Upper lobe of left lung (tissue), 4 donors: ENCODE results near the gene ANKFY1.

Experiments used
- EP300 ChIP-seq, 4 donors: sonication (generic); formaldehyde crosslinking; IDR thresholded peaks; one replicate each; pipeline ENCODE4 v1.5.1; 2017; ENCODE audit warnings: antibody characterized with exemption in 4 of 4, control low read depth in 2 of 4
- POLR2A ChIP-seq, 4 donors: fragments of 450-650 bp; IDR thresholded peaks; one replicate each; pipeline ENCODE4 v1.5.1; 2016 to 2017; ENCODE audit warnings: antibody characterized with exemption in 4 of 4, mild to moderate bottlenecking in 2 of 4
- POLR2AphosphoS5 ChIP-seq, 2 donors: sonication (generic); formaldehyde crosslinking; IDR thresholded peaks; one replicate each; pipeline ENCODE4 v1.5.1; 2017; ENCODE audit warnings: antibody characterized with exemption in 2 of 2
- TF ChIP-seq, protein P1 (sequence below), 6 experiments: fragments of 450-650 bp in 4 of 6; fragments of 200-600 bp in 2 of 6; sonication (generic) in 2 of 6; IDR thresholded peaks; one replicate each; pipeline ENCODE4 v1.5.1; 2016 to 2019; ENCODE audit warnings: antibody characterized with exemption in 6 of 6

DNA sequence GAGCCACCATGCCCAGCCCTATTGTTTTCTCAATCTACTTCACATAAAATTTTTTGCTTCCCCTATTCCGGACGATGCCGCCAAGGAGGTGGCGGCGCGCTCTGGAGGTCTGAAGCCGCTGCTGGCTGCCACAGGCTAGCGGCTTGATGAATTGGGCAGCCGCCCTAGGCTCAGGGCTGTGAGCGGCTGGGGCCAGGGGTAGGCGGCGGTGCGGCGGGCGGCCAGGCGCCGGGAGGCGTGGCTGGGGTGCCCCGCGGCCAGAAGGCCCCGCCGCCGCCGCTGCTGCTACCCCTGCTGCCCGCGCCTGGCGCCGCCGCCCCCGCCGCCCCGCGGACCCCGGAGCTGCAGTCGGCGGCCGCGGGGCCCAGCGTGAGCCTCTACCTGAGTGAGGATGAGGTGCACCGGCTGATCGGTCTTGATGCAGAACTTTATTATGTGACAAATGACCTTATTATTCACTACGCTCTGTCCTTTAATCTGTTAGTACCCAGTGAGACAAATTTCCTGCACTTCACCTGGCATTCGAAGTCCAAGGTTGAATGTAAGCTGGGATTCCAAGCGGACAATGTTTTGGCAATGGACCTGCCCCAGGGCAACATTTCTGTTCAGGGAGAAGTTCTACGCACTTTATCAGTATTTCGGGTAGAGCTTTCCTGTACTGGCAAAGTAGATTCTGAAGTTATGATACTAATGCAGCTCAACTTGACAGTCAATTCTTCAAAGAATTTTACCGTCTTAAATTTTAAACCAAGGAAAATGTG, 41.7 kb downstream of the ANKFY1 start:
- TF ChIP-seq, protein P1, sequence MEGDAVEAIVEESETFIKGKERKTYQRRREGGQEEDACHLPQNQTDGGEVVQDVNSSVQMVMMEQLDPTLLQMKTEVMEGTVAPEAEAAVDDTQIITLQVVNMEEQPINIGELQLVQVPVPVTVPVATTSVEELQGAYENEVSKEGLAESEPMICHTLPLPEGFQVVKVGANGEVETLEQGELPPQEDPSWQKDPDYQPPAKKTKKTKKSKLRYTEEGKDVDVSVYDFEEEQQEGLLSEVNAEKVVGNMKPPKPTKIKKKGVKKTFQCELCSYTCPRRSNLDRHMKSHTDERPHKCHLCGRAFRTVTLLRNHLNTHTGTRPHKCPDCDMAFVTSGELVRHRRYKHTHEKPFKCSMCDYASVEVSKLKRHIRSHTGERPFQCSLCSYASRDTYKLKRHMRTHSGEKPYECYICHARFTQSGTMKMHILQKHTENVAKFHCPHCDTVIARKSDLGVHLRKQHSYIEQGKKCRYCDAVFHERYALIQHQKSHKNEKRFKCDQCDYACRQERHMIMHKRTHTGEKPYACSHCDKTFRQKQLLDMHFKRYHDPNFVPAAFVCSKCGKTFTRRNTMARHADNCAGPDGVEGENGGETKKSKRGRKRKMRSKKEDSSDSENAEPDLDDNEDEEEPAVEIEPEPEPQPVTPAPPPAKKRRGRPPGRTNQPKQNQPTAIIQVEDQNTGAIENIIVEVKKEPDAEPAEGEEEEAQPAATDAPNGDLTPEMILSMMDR (IDR thresholded peaks at IDR 0.05), result no peak
- TF ChIP-seq POLR2A (IDR thresholded peaks at IDR 0.05), result no peak
- TF ChIP-seq EP300 (IDR thresholded peaks at IDR 0.05), result no peak
- no peak for TF ChIP-seq POLR2AphosphoS5 (IDR thresholded peaks at IDR 0.05)
